Thoracic aorta (tissue), 2 donors: ENCODE measurements around the gene SEC14L5. TPM values are rescaled to one million over a fixed set of nuclear protein-coding genes. Genes with fewer than 3 reads are reported as not detected.

Experiments
- ATAC-seq: fragments of 150-250 bp; one replicate; pipeline ENCODE4 v1.8.0; 2017; ENCODE audit warnings: low read depth; ENCODE audit not compliant: insufficient number of reproducible peaks, low FRiP score
- DNase-seq: peaks from one replicate; pipeline ENCODE4 v3.0.0-alpha.2; 2020; ENCODE audit warnings: low spot score
- H3K27ac ChIP-seq, 2 donors: fragments of 200-600 bp; sonication (generic); 1 replicate in 1 of 2; 2 replicates in 1 of 2; pipeline ENCODE4 v1.5.1; 2016; ENCODE audit warnings: mild to moderate bottlenecking in 2 of 2, moderate library complexity in 2 of 2
- H3K27me3 ChIP-seq: fragments of 200-600 bp; sonication (generic); replicated peaks from 2 replicates; pipeline ENCODE4 v1.6.0; 2016; ENCODE audit warnings: mild to moderate bottlenecking; ENCODE audit not compliant: insufficient read depth
- H3K36me3 ChIP-seq: fragments of 200-600 bp; sonication (generic); one replicate; pipeline ENCODE4 v1.5.1; 2016
- H3K4me1 ChIP-seq, 2 donors: fragments of 200-600 bp; sonication (generic); 1 replicate in 1 of 2; 2 replicates in 1 of 2; pipeline versions ENCODE4 v1.5.1 to v1.6.0; 2016; ENCODE audit warnings: low read depth in 2 of 2, mild to moderate bottlenecking in 1 of 2; ENCODE audit not compliant: control insufficient read depth in 1 of 2
- H3K4me3 ChIP-seq: fragments of 200-600 bp; sonication (generic); 2 replicates; pipeline ENCODE4 v1.5.1; 2016; ENCODE audit warnings: mild to moderate bottlenecking
- H3K9me3 ChIP-seq: fragments of 200-600 bp; sonication (generic); 2 replicates; pipeline ENCODE4 v1.5.1; 2016
- CTCF ChIP-seq: fragments of 200-600 bp; sonication (generic); IDR thresholded peaks from one replicate; pipeline ENCODE4 v1.5.1; 2019; ENCODE audit warnings: antibody characterized with exemption
- total RNA-seq, 2 donors: library from RNA; depleted of rRNA; stranded (reverse); fragments of >200 nt; gene quantifications; one replicate each; pipeline versions ENCODE4 v1.1.0 to v1.2.3, GENCODE V29; 2016

SEC14L5 gene
- total RNA-seq, 2 donors from 2014 or later: 0.92 to 4.6 TPM

DNA sequence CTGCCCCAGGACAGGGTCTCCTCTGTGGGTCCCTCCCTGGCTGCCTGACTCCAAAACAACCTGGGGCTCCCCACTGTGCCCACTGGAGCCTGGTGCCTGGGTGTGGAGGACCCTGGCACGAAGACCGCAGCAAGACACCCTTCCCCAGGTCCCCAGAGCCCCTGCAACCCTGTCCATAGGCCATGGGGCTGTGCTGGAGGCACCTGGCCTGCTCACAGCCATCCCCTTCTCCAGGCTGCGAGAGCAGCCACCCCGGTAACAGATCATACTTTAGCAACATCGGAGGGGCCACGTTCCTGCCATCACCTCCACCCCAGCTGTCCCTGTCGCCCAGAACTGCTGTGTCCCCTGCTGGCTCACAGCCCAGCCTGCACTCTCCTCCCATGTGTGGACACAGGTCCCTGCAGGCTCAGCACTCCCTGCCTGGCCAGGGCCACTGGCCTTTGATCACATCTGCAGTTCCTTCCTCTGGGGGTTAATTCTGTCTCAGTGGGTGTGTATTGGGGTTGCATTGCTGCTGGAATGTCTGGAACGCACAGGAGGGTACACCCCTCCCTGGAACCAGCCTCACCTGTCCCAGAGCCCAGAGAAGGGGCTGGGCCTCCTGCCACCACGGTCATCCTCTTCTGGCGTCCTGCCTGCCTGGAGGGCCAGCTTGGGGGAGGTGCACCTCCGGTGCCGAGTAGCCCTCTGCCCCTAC is 33.4 kb upstream of the SEC14L5 start:
- no peak overlapping the region for H3K4me3 ChIP-seq
- H3K27ac ChIP-seq: no peak overlapping the region
- DNase-seq (no peak), ATAC-seq (no peak)
- no peaks in the 10 kb centered on the region for H3K27me3 ChIP-seq
- H3K9me3 ChIP-seq: peaks cover 10% of the 10 kb centered on the region
- TF ChIP-seq CTCF: no peak
- peaks cover 8% of the 10 kb centered on the region for H3K36me3 ChIP-seq
- H3K4me1 ChIP-seq: no peaks in the 10 kb centered on the region

DNA sequence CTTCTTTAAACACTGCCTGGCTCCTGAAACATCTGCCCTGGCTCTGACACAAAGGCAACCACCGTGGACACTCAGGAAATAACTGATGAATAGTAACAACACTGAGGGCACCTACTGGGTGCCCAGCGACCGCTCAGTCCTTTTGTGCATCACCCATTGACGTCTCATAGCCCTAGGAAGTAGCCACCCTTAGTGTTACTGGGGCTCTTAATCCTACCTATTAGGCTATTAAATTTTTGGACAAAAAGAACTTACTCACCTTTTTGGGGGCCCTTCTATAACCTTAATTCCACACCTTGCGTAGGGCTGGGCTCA is 32.9 kb upstream of the SEC14L5 start:
- ATAC-seq (no peak), DNase-seq (no peak)
- no peak overlapping the region for H3K27ac ChIP-seq
- H3K36me3 ChIP-seq: peaks cover 8% of the 10 kb centered on the region
- no peaks in the 10 kb centered on the region for H3K4me1 ChIP-seq
- no peak overlapping the region for H3K4me3 ChIP-seq
- TF ChIP-seq CTCF: no peak
- H3K27me3 ChIP-seq: no peaks in the 10 kb centered on the region
- H3K9me3 ChIP-seq: peaks cover 10% of the 10 kb centered on the region

- peaks cover 10% of the 10 kb centered on the region for H3K9me3 ChIP-seq
- no peak overlapping the region for H3K27ac ChIP-seq
These were observed 32.3 kb upstream of the SEC14L5 start for GRCh38 chr16:4925791-4926190.

GRCh38 chr16:4926928-4927327 is 31.2 kb upstream of the SEC14L5 start:
- Histone ChIP-seq H3K4me1 (no peaks in the 10 kb centered on the region), H3K36me3 (peaks cover 8% of the 10 kb centered on the region), H3K27ac (no peak overlapping the region), H3K4me3 (no peak overlapping the region), H3K9me3 (peaks cover 10% of the 10 kb centered on the region), H3K27me3 (no peaks in the 10 kb centered on the region)
- TF ChIP-seq CTCF: no peak
- ATAC-seq (no peak), DNase-seq (no peak)

More at GRCh38 chr16:4925791-4926190, 32.3 kb upstream of the SEC14L5 start:
- H3K4me1 ChIP-seq: no peaks in the 10 kb centered on the region
- TF ChIP-seq CTCF: no peak
- H3K4me3 ChIP-seq: no peak overlapping the region
- ATAC-seq: no peak
- peaks cover 8% of the 10 kb centered on the region for H3K36me3 ChIP-seq
- no peak for DNase-seq
- no peaks in the 10 kb centered on the region for H3K27me3 ChIP-seq

GRCh38 chr16:4927661-4928060 is 30.5 kb upstream of the SEC14L5 start:
- no peak for DNase-seq
- TF ChIP-seq CTCF: no peak
- no peaks in the 10 kb centered on the region for H3K4me1 ChIP-seq

More at GRCh38 chr16:4927661-4928060, 30.5 kb upstream of the SEC14L5 start:
- H3K4me3 ChIP-seq: no peak overlapping the region
- peaks cover 8% of the 10 kb centered on the region for H3K36me3 ChIP-seq
- no peak overlapping the region for H3K27ac ChIP-seq
- ATAC-seq: no peak
- peaks cover 10% of the 10 kb centered on the region for H3K9me3 ChIP-seq
- H3K27me3 ChIP-seq: no peaks in the 10 kb centered on the region
